ENCODE measurements around the gene BRD9. TPM values are rescaled to one million over a fixed set of nuclear protein-coding genes. Genes with fewer than 3 reads are reported as not detected.

The BRD9 gene
- total RNA-seq, 1 experiment from 2014 or later: 55.6 TPM

- H3K9me3 Mint-ChIP-seq: peaks cover 5% of the 10 kb centered on the region
- POLR2A ChIA-PET: no interaction called here
- H3K4me3 Mint-ChIP-seq: no peak overlapping the region
- H3K27me3 Mint-ChIP-seq (ENCODE audit: low read depth): no peaks in the 10 kb centered on the region
- no peak overlapping the region for H3K27ac Mint-ChIP-seq
- ATAC-seq (no peak), DNase-seq (ENCODE audit: low spot score) (no peak)
- no peaks in the 10 kb centered on the region for H3K4me1 Mint-ChIP-seq
- CTCF ChIA-PET: interaction anchor here (1.2 kb wide), 1 partner anchor 39 kb away, joined by 3 read pairs; no protein-coding TSS in a partner anchor
- TF ChIP-seq KAT7 (CRISPR knock-in tag; IDR thresholded peaks at IDR 0.05; ENCODE audit: borderline replicate concordance) (no peak), CREB1 (CRISPR knock-in tag; IDR thresholded peaks at IDR 0.05) (no peak), OVOL2 (CRISPR knock-in tag; IDR thresholded peaks at IDR 0.05; ENCODE audit: borderline replicate concordance) (no peak), IRF1 (CRISPR knock-in tag; IDR thresholded peaks at IDR 0.05) (no peak), FOXK1 (CRISPR knock-in tag; IDR thresholded peaks at IDR 0.05) (no peak), JUN (CRISPR knock-in tag; IDR thresholded peaks at IDR 0.05) (no peak), E2F5 (CRISPR knock-in tag; IDR thresholded peaks at IDR 0.05) (no peak), TEAD1 (CRISPR knock-in tag; IDR thresholded peaks at IDR 0.05) (no peak), ZBTB21 (CRISPR knock-in tag; IDR thresholded peaks at IDR 0.05; ENCODE audit: borderline replicate concordance) (no peak), FOXP1 (CRISPR knock-in tag; IDR thresholded peaks at IDR 0.05; ENCODE audit: borderline replicate concordance) (no peak), ATF1 (CRISPR knock-in tag; IDR thresholded peaks at IDR 0.05) (no peak), ARID4B (CRISPR knock-in tag; IDR thresholded peaks at IDR 0.05; ENCODE audit: borderline replicate concordance) (no peak), SMAD4 (CRISPR knock-in tag; IDR thresholded peaks at IDR 0.05) (no peak), ATF3 (CRISPR knock-in tag; conservative IDR thresholded peaks at IDR 0.05) (no peak), PRDM15 (CRISPR knock-in tag; IDR thresholded peaks at IDR 0.05) (no peak)
- H3K36me3 Mint-ChIP-seq: peaks cover 90% of the 10 kb centered on the region
These were observed 8.1 kb downstream of the BRD9 start for GRCh38 chr5:884345-885126.

Data from WTC11 (cell line).